ENCODE results near the gene NAA16. TPM values are rescaled to one million over a fixed set of nuclear protein-coding genes. Genes with fewer than 3 reads are reported as not detected.

Gene NAA16
- total and polyA plus RNA-seq, 9 of the 15 experiments (the other 6 are each of a cell fraction or from before 2014, with no cell fraction given), result 3.7 to 18.2 (median 12.0) TPM

DNA sequence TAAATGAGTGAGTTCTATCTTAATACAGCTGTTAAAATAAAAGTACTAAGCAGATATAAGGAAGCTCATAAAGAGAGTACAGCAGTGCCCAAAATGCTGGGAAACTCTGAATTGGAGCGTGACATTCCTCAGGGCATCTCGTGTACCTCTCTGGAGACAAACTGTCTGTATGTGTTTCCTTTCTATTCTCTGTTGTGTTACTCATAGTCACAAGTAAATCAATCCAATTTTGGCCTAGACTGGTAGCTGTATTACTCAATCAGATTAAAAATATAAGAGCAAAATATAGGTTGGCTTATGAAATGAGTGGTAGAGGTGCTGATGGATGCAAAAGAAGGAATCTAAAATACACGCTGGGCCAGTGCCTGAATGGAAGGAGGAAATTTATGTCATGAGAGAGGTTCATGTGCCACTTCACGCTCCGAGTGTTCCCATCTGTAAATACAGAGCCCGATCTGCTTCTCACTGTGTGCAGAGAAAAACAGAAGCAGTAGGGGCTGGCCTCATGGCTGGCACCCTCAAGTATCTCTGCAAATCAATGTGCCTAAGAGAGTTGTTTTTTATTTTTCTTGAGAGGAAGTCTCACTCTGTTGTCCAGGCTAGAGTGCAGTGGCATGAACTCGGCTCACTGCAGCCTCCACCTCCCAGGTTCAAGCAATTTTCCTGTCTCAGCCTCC, 87.6 kb downstream of the NAA16 start:
- DNase-seq (ENCODE audit: extremely low read depth in 1 of 4, low spot score in 3 of 4), result no peak
- Histone ChIP-seq H3K4me2 (ENCODE audit: insufficient read depth, low read length) (no peak overlapping the region), H3K27me3 (ENCODE audit: control insufficient read depth in 2 of 2, insufficient read depth in 2 of 2, low read length in 2 of 2) (no peaks in the 10 kb centered on the region), H3K79me2 (ENCODE audit: control insufficient read depth, insufficient read depth, low read length) (no peaks in the 10 kb centered on the region), H4K20me1 (replicated peaks; ENCODE audit: control insufficient read depth, insufficient read depth, low read length) (no peaks in the 10 kb centered on the region), H3K9me3 (replicated peaks; ENCODE audit: control insufficient read depth, insufficient read depth, low read depth, low read length) (no peaks in the 10 kb centered on the region), H3K9me1 (ENCODE audit: control insufficient read depth, insufficient read depth, low read length) (no peaks in the 10 kb centered on the region), H3K9ac (ENCODE audit: insufficient read depth in 1 of 2, low read depth in 2 of 2, low read length in 2 of 2) (no peak overlapping the region), H2AFZ (ENCODE audit: low read depth, low read length) (peak overlapping the region; percentile 12; the same call in 1 of the 2 replicates), H3K4me1 (replicated peaks in 1 of 2; ENCODE audit: control insufficient read depth in 2 of 2, insufficient read depth in 2 of 2, low read length in 2 of 2) (peaks cover 0 to 7% of the 10 kb centered on the region in 2 experiments; a peak in 4 of 5 replicates), H3K36me3 (ENCODE audit: control insufficient read depth, insufficient read depth, low read length) (no peaks in the 10 kb centered on the region), H3K27ac (ENCODE audit: extremely low read depth, low read depth, low read length) (no peak overlapping the region), H3K4me3 (no peak overlapping the region)
- ChIA-PET POLR2A (no interaction called here), CTCF (ENCODE audit: low intra/inter-chr PET ratio) (no interaction called here)
- in situ Hi-C loops (cut with MboI) (no loop called here), intact Hi-C loops (cut with micrococcal nuclease) (no loop called here)
- BruUV-seq (replicated peaks), result no TSS peak
- no peak for ATAC-seq
- WGBS (ENCODE audit: insufficient coverage, low coverage, missing lambda C conversion rate), result 38% methylated on average over 7 of the region's 7 CpGs
- TF ChIP-seq CEBPG (CRISPR knock-in tag; IDR thresholded peaks at IDR 0.05), result no peak
- TF ChIP-seq CEBPG (tag; conservative IDR thresholded peaks at IDR 0.05 in 1 of 2, IDR thresholded peaks at IDR 0.05 in 1 of 2), result no peak
- TF ChIP-seq, protein P1, sequence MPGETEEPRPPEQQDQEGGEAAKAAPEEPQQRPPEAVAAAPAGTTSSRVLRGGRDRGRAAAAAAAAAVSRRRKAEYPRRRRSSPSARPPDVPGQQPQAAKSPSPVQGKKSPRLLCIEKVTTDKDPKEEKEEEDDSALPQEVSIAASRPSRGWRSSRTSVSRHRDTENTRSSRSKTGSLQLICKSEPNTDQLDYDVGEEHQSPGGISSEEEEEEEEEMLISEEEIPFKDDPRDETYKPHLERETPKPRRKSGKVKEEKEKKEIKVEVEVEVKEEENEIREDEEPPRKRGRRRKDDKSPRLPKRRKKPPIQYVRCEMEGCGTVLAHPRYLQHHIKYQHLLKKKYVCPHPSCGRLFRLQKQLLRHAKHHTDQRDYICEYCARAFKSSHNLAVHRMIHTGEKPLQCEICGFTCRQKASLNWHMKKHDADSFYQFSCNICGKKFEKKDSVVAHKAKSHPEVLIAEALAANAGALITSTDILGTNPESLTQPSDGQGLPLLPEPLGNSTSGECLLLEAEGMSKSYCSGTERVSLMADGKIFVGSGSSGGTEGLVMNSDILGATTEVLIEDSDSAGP (CRISPR knock-in tag; IDR thresholded peaks at IDR 0.05), result no peak
- no peak for TF ChIP-seq PCBP2 (IDR thresholded peaks at IDR 0.05; ENCODE audit: low read depth, low read length, poor library complexity, severe bottlenecking)
- TF ChIP-seq, protein P2, sequence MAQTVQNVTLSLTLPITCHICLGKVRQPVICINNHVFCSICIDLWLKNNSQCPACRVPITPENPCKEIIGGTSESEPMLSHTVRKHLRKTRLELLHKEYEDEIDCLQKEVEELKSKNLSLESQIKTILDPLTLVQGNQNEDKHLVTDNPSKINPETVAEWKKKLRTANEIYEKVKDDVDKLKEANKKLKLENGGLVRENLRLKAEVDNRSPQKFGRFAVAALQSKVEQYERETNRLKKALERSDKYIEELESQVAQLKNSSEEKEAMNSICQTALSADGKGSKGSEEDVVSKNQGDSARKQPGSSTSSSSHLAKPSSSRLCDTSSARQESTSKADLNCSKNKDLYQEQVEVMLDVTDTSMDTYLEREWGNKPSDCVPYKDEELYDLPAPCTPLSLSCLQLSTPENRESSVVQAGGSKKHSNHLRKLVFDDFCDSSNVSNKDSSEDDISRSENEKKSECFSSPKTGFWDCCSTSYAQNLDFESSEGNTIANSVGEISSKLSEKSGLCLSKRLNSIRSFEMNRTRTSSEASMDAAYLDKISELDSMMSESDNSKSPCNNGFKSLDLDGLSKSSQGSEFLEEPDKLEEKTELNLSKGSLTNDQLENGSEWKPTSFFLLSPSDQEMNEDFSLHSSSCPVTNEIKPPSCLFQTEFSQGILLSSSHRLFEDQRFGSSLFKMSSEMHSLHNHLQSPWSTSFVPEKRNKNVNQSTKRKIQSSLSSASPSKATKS (CRISPR knock-in tag; IDR thresholded peaks at IDR 0.05), result no peak
- TF ChIP-seq RAD21 (CRISPR knock-in tag; conservative IDR thresholded peaks at IDR 0.05 in 1 of 2, IDR thresholded peaks at IDR 0.05 in 1 of 2), result no peak
- no peak for TF ChIP-seq RBM34 (IDR thresholded peaks at IDR 0.05; ENCODE audit: borderline replicate concordance, insufficient read depth, low read length)
- TF ChIP-seq, protein P3, sequence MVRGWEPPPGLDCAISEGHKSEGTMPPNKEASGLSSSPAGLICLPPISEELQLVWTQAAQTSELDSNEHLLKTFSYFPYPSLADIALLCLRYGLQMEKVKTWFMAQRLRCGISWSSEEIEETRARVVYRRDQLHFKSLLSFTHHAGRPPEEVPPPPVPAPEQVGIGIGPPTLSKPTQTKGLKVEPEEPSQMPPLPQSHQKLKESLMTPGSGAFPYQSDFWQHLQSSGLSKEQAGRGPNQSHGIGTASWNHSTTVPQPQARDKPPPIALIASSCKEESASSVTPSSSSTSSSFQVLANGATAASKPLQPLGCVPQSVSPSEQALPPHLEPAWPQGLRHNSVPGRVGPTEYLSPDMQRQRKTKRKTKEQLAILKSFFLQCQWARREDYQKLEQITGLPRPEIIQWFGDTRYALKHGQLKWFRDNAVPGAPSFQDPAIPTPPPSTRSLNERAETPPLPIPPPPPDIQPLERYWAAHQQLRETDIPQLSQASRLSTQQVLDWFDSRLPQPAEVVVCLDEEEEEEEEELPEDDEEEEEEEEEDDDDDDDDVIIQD (CRISPR knock-in tag; IDR thresholded peaks at IDR 0.05), result no peak
- TF ChIP-seq, protein P4, sequence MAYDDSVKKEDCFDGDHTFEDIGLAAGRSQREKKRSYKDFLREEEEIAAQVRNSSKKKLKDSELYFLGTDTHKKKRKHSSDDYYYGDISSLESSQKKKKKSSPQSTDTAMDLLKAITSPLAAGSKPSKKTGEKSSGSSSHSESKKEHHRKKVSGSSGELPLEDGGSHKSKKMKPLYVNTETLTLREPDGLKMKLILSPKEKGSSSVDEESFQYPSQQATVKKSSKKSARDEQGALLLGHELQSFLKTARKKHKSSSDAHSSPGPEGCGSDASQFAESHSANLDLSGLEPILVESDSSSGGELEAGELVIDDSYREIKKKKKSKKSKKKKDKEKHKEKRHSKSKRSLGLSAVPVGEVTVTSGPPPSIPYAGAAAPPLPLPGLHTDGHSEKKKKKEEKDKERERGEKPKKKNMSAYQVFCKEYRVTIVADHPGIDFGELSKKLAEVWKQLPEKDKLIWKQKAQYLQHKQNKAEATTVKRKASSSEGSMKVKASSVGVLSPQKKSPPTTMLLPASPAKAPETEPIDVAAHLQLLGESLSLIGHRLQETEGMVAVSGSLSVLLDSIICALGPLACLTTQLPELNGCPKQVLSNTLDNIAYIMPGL (CRISPR knock-in tag; IDR thresholded peaks at IDR 0.05), result no peak
- no peak for TF ChIP-seq SAFB (IDR thresholded peaks at IDR 0.05; ENCODE audit: borderline replicate concordance, low read depth, low read length)
- TF ChIP-seq FOXA1 (IDR thresholded peaks at IDR 0.05; ENCODE audit: borderline replicate concordance), result no peak
- TF ChIP-seq, protein P5, sequence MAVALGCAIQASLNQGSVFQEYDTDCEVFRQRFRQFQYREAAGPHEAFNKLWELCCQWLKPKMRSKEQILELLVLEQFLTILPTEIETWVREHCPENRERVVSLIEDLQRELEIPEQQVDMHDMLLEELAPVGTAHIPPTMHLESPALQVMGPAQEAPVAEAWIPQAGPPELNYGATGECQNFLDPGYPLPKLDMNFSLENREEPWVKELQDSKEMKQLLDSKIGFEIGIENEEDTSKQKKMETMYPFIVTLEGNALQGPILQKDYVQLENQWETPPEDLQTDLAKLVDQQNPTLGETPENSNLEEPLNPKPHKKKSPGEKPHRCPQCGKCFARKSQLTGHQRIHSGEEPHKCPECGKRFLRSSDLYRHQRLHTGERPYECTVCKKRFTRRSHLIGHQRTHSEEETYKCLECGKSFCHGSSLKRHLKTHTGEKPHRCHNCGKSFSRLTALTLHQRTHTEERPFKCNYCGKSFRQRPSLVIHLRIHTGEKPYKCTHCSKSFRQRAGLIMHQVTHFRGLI (CRISPR knock-in tag; IDR thresholded peaks at IDR 0.05), result no peak
- FAIRE-seq, result no peak
